GM19099 (cell line): ENCODE data around the gene CNTN1.

Experiments
- POLR2A ChIP-seq: IDR thresholded peaks from 3 replicates; pipeline ENCODE4 v1.6.1; 2011; ENCODE audit warnings: low read depth; ENCODE audit not compliant: insufficient read length; ENCODE audit errors: extremely low read depth

CNTN1 gene

DNA sequence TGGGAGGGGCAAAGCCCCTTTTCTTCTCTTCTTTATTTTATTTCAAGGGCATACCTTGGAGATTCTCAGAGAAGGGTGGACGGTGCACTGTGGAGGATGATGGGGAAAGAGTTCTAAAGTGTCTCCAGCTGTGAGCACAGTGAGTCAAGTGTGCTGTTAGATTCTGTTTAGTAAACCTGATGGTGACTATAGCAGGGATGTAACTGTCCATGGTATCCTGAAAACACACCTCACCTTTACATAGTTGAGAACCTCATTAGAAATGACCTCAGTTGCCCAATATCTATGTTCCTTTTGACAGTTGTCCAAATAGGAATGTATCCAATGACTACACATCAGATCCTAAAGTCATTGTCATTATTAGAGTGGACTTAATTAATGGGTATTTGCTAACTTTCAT is 38.0 kb downstream of the CNTN1 start:
- TF ChIP-seq POLR2A, result no peak

GRCh38 chr12:40733871-40734270 is 41.6 kb downstream of the CNTN1 start:
- no peak for TF ChIP-seq POLR2A

DNA sequence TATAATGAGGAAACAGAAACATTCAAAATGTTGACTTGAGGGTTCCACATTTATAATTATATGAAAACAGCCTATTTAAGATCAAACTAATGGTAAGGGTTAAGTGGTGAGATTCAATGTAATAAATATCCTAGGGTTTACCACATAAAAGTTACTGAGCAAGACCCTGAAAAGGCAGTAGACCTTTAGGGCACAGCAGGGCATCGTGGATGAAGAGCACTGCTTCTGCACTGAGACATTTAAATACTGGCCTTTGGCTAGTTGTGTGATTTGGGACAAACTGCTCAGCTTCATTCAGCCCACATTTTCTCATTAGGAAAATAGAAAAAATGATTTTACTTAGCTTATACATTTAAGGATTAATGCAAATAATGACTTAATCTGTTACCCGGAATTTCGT is 42.0 kb downstream of the CNTN1 start:
- TF ChIP-seq POLR2A, result no peak

- no peak for TF ChIP-seq POLR2A
Measured at GRCh38 chr12:40735551-40736230, 43.5 kb downstream of the CNTN1 start.

DNA sequence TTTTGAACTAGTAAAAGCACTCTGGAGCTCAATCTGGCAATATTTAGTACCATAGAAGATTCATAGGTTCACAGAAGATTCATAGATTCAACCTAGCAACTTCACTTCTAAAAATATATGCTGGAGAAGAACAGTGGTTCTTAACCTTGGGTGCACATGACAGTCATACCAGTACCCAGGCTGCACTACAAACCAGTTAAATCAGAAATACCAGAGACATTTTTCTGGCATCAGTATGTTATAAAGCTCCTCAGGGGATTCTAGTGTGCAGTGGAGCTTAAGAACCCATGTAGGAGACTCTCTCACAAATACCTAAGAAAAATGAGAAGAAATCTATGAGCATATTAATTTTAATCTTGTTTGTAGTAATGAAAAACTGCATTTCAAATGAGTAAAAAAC is 46.6 kb downstream of the CNTN1 start:
- no peak for TF ChIP-seq POLR2A

- TF ChIP-seq POLR2A, result no peak
Measured at GRCh38 chr12:40742041-40742440, 49.8 kb downstream of the CNTN1 start.

- TF ChIP-seq POLR2A, result no peak
Measured at GRCh38 chr12:40745386-40745785, 53.1 kb downstream of the CNTN1 start.

GRCh38 chr12:40749863-40750262 is 57.6 kb downstream of the CNTN1 start:
- TF ChIP-seq POLR2A, result no peak

DNA sequence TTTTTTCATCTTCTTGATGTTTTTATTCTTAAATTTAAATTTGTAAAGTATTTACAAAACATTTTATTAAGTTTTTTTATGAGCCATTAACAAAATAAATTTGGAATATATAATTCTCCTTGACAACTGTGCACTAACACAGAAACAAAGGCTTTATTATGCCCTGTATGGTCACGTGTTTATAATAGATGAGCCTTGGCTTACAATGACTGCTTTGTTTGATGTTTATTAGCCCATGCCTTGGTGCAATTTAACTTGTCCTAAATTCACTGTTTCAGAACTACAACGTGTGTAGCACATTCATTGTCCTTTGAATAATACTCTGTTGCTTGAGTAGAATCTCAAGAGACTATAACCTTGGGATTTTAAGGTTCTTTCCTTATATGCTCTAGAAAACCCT is 59.8 kb downstream of the CNTN1 start:
- no peak for TF ChIP-seq POLR2A

- no peak for TF ChIP-seq POLR2A
Measured at GRCh38 chr12:40760821-40761220, 68.6 kb downstream of the CNTN1 start.

- no peak for TF ChIP-seq POLR2A
Measured at GRCh38 chr12:40762072-40762471, 69.8 kb downstream of the CNTN1 start.

- no peak for TF ChIP-seq POLR2A
Measured at GRCh38 chr12:40768125-40768864, 76.1 kb downstream of the CNTN1 start.

GRCh38 chr12:40769846-40770245 is 77.6 kb downstream of the CNTN1 start:
- TF ChIP-seq POLR2A, result no peak

- no peak for TF ChIP-seq POLR2A
Measured at GRCh38 chr12:40770781-40771180, 78.5 kb downstream of the CNTN1 start.

GRCh38 chr12:40775661-40776060 is 83.4 kb downstream of the CNTN1 start:
- TF ChIP-seq POLR2A, result no peak

GRCh38 chr12:40784102-40784501 is 91.9 kb downstream of the CNTN1 start:
- no peak for TF ChIP-seq POLR2A

GRCh38 chr12:40788276-40788675 is 96.0 kb downstream of the CNTN1 start:
- no peak for TF ChIP-seq POLR2A

- no peak for TF ChIP-seq POLR2A
Measured at GRCh38 chr12:40792792-40793386, 100.7 kb downstream of the CNTN1 start.
